ENCODE measurements around the gene AMY1C.

DNA sequence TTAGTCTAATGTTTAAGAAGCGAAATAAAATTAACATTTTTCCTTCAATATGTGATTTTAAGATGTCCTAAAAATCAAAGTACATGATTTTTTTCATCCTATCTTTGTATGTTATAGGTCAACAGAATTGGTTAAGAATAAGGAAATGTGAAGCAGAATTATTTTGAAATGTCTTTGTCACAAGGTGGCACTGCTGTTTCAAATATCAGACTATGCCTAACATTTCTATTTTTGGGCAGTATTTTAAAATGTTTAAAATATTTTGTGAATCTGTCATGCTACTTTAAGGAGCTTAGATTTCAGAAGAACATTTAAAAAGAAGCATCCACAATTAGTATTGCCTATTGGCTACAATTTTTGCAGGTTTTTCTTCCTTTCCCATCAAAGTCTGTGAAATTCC is 38.7 kb downstream of the AMY1C start:
- TF ChIP-seq, protein P1, sequence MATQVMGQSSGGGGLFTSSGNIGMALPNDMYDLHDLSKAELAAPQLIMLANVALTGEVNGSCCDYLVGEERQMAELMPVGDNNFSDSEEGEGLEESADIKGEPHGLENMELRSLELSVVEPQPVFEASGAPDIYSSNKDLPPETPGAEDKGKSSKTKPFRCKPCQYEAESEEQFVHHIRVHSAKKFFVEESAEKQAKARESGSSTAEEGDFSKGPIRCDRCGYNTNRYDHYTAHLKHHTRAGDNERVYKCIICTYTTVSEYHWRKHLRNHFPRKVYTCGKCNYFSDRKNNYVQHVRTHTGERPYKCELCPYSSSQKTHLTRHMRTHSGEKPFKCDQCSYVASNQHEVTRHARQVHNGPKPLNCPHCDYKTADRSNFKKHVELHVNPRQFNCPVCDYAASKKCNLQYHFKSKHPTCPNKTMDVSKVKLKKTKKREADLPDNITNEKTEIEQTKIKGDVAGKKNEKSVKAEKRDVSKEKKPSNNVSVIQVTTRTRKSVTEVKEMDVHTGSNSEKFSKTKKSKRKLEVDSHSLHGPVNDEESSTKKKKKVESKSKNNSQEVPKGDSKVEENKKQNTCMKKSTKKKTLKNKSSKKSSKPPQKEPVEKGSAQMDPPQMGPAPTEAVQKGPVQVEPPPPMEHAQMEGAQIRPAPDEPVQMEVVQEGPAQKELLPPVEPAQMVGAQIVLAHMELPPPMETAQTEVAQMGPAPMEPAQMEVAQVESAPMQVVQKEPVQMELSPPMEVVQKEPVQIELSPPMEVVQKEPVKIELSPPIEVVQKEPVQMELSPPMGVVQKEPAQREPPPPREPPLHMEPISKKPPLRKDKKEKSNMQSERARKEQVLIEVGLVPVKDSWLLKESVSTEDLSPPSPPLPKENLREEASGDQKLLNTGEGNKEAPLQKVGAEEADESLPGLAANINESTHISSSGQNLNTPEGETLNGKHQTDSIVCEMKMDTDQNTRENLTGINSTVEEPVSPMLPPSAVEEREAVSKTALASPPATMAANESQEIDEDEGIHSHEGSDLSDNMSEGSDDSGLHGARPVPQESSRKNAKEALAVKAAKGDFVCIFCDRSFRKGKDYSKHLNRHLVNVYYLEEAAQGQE (IDR thresholded peaks at IDR 0.05; ENCODE audit: insufficient replicate concordance, low read depth): no peak
- TF ChIP-seq, protein P2, sequence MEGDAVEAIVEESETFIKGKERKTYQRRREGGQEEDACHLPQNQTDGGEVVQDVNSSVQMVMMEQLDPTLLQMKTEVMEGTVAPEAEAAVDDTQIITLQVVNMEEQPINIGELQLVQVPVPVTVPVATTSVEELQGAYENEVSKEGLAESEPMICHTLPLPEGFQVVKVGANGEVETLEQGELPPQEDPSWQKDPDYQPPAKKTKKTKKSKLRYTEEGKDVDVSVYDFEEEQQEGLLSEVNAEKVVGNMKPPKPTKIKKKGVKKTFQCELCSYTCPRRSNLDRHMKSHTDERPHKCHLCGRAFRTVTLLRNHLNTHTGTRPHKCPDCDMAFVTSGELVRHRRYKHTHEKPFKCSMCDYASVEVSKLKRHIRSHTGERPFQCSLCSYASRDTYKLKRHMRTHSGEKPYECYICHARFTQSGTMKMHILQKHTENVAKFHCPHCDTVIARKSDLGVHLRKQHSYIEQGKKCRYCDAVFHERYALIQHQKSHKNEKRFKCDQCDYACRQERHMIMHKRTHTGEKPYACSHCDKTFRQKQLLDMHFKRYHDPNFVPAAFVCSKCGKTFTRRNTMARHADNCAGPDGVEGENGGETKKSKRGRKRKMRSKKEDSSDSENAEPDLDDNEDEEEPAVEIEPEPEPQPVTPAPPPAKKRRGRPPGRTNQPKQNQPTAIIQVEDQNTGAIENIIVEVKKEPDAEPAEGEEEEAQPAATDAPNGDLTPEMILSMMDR (IDR thresholded peaks at IDR 0.05; ENCODE audit: insufficient read depth, low read length): no peak
- no peak for TF ChIP-seq POLR2AphosphoS5 (IDR thresholded peaks at IDR 0.05; ENCODE audit: low read depth)
